MM.1S (cell line): ENCODE data around the gene RIC8A.
"Not testable (repeated sequence)": the region's sequence is repeated elsewhere in the genome, so short reads cannot be mapped to it uniquely, and the experiment has no call there.

Experiments used
- DNase-seq: peaks from one replicate; pipeline ENCODE4 v3.0.0-alpha.2; 2015
- H2AFZ ChIP-seq: fragments of 300-600 bp; sonication (generic); 2 replicates; pipeline ENCODE4 v1.6.0; 2016; ENCODE audit warnings: antibody characterized with exemption, low read length
- H3F3A ChIP-seq: fragments of 300-600 bp; sonication (generic); 2 replicates; pipeline ENCODE4 v1.6.1; 2016; ENCODE audit warnings: mild to moderate bottlenecking, antibody characterized with exemption, low read length, moderate library complexity, mixed read lengths; ENCODE audit not compliant: insufficient read depth
- H3K27ac ChIP-seq: fragments of 300-600 bp; sonication (generic); 2 replicates; pipeline ENCODE4 v1.5.1; 2016; ENCODE audit warnings: mild to moderate bottlenecking, low read length
- H3K27me3 ChIP-seq: fragments of 300-600 bp; sonication (generic); replicated peaks from 2 replicates; pipeline ENCODE4 v1.6.0; 2016; ENCODE audit warnings: low read length; ENCODE audit not compliant: insufficient read depth
- H3K36me3 ChIP-seq: fragments of 300-600 bp; sonication (generic); replicated peaks from 2 replicates; pipeline ENCODE4 v1.6.1; 2016; ENCODE audit warnings: mild to moderate bottlenecking, low read length, mixed read lengths; ENCODE audit not compliant: insufficient read depth
- H3K4me1 ChIP-seq: fragments of 300-600 bp; sonication (generic); 2 replicates; pipeline ENCODE4 v1.6.1; 2016; ENCODE audit warnings: low read length, mixed read lengths
- H3K4me2 ChIP-seq: fragments of 300-600 bp; sonication (generic); 2 replicates; pipeline ENCODE4 v1.6.0; 2016; ENCODE audit warnings: low read depth, low read length
- H3K4me3 ChIP-seq: fragments of 300-600 bp; sonication (generic); 2 replicates; pipeline ENCODE4 v1.5.1; 2016; ENCODE audit warnings: low read length, mixed read lengths
- H3K79me2 ChIP-seq: fragments of 300-600 bp; sonication (generic); 2 replicates; pipeline ENCODE4 v1.6.1; 2016; ENCODE audit warnings: mixed run types, low read length, mixed read lengths
- H3K9ac ChIP-seq: fragments of 300-600 bp; sonication (generic); 2 replicates; pipeline ENCODE4 v1.6.1; 2016; ENCODE audit warnings: low read length, mixed read lengths
- H3K9me2 ChIP-seq: fragments of 300-600 bp; sonication (generic); replicated peaks from 2 replicates; pipeline ENCODE4 v1.6.1; 2016; ENCODE audit warnings: mild to moderate bottlenecking, low read length, mixed read lengths; ENCODE audit not compliant: insufficient read depth
- H3K9me3 ChIP-seq: fragments of 300-600 bp; sonication (generic); replicated peaks from 2 replicates; pipeline ENCODE4 v1.6.1; 2016; ENCODE audit warnings: mild to moderate bottlenecking, low read length, mixed read lengths; ENCODE audit not compliant: insufficient read depth
- H4K20me1 ChIP-seq: fragments of 300-600 bp; sonication (generic); 2 replicates; pipeline ENCODE4 v1.6.1; 2016; ENCODE audit warnings: mild to moderate bottlenecking, low read length, moderate library complexity, mixed read lengths; ENCODE audit not compliant: insufficient read depth
- EZH2 ChIP-seq: fragments of 300-600 bp; sonication (generic); optimal IDR thresholded peaks from 2 replicates; pipeline ENCODE3; 2017; ENCODE audit warnings: low read depth, mild to moderate bottlenecking, antibody characterized with exemption, low read length, mixed read lengths
- EZH2phosphoT487 ChIP-seq: fragments of 300-600 bp; sonication (generic); IDR thresholded peaks from 2 replicates; pipeline ENCODE4 v1.6.1; 2018; ENCODE audit warnings: antibody characterized with exemption, low read length
- TF ChIP-seq, protein P1 (sequence below): fragments of 300-600 bp; sonication (generic); IDR thresholded peaks from 2 replicates; pipeline ENCODE4 v1.5.1; 2016; ENCODE audit warnings: antibody characterized with exemption, low read length, mixed read lengths

Gene RIC8A

DNA sequence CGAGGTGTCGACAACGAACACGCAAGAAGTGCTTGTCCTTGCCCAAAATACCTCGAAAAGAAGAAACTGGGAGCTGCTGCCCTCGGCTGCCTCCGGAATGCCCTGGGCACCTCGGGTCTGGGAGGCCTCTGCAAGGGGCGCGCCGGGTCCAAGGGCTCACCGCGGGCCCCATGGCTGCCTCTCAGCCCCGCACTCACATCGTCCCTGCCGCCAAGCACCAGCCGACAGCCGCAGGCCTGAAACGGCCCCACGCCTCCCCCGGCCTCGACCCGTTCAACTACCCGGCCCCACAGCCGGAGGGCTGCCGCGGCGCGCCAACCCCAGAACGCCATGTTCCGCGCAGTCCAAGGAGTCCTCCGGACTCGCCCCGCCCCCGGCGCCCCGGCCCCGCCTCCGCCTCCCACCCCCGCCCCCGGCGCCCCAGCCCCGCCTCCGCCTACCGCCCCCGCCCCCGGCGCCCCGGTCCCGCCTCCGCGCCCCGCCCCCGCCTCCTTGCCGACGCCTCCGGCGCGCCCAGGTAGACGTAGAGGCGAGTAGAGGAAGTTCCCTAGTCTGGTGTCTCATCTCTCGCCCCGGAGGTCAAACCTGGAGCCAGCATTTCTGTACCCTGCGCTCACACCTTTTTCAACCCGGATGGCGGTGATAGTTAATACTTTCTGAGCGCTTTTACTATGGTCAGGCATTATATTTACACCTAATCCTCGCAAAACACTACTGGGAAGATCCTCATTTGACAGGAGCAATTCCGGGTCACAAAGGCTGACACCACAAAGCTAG, 28.7 kb downstream of the RIC8A start, which contains the start of gene SIRT3:
Gene SIRT3 (minus strand): TSS at position 346 of the 777 bp plus-strand sequence. CDS start 14 bp downstream, at position 332.
- no peak for TF ChIP-seq EZH2phosphoT487
- TF ChIP-seq, protein P1, sequence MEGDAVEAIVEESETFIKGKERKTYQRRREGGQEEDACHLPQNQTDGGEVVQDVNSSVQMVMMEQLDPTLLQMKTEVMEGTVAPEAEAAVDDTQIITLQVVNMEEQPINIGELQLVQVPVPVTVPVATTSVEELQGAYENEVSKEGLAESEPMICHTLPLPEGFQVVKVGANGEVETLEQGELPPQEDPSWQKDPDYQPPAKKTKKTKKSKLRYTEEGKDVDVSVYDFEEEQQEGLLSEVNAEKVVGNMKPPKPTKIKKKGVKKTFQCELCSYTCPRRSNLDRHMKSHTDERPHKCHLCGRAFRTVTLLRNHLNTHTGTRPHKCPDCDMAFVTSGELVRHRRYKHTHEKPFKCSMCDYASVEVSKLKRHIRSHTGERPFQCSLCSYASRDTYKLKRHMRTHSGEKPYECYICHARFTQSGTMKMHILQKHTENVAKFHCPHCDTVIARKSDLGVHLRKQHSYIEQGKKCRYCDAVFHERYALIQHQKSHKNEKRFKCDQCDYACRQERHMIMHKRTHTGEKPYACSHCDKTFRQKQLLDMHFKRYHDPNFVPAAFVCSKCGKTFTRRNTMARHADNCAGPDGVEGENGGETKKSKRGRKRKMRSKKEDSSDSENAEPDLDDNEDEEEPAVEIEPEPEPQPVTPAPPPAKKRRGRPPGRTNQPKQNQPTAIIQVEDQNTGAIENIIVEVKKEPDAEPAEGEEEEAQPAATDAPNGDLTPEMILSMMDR = no peak
- no peak for TF ChIP-seq EZH2
- Histone ChIP-seq H3F3A (peaks cover 4% of the 10 kb centered on the region; the same call in 1 of the 2 replicates), H3K9me3 (no peaks in the 10 kb centered on the region), H3K27ac (peak within 1 kb of the TSS; percentile 92), H4K20me1 (no peaks in the 10 kb centered on the region), H3K9ac (peak within 1 kb of the TSS; percentile 93), H2AFZ (peak within 1 kb of the TSS; percentile 80), H3K9me2 (no peaks in the 10 kb centered on the region), H3K27me3 (no peaks in the 10 kb centered on the region), H3K4me1 (peaks cover 12% of the 10 kb centered on the region), H3K79me2 (peaks cover 41% of the 10 kb centered on the region), H3K4me3 (peak within 1 kb of the TSS; percentile 94), H3K4me2 (peak within 1 kb of the TSS; percentile 91), H3K36me3 (no peaks in the 10 kb centered on the region; the same call in 1 of the 2 replicates)
- peak; percentile 90 for DNase-seq

DNA sequence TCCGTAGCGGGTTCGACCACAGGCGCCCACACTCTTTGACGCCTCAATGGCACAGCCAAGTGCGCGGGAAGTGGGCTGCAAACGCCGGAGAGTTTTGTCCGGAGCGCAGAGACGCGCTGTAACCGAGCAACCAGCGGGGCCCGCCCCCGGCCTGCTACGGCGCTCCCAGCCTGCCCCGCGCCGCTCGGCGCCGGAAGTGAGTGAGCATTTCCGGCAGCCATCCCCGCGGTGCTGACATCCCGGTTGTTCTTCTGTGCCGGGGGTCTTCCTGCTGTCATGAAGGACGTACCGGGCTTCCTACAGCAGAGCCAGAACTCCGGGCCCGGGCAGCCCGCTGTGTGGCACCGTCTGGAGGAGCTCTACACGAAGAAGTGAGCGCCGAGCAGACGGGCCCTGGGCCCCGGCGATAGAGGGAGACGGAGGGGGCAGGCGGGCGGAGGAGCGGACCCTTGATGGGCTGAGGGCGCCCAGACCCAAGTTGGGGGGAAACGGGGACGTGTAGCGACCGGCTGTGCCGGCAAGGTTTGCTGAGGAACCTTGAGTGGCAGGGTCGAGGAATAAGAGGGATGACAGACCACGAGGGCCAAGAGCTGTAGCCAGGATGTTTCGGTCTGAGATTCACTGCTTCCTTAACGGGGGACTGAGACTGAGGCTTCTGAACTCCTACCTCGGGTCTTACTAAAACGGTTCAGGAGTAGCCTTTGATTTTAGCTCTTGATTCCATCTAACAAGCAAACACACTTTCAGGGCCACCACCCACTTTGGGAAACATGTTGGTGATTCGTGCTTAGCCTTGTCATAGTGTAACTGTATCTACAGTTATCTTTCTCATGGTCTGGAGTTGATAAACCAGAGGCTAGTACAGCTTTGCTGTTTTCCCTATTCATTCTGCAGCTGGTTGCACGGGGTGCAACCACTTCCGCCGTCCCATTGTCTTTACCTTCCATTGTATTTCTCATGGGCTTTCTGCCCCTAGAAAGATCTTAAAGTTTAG, 29.6 kb downstream of the RIC8A start, which contains the start of gene PSMD13:
Gene PSMD13 (plus strand): TSS at position 203 of the 994 bp plus-strand sequence. CDS start 74 bp downstream, at position 277.
- peak within 1 kb of the TSS; percentile 80 for H2AFZ ChIP-seq
- H3K79me2 ChIP-seq = peaks cover 50% of the 10 kb centered on the region
- peaks cover 2% of the 10 kb centered on the region; the same call in 1 of the 2 replicates for H3K36me3 ChIP-seq
- no peaks in the 10 kb centered on the region for H4K20me1 ChIP-seq
- DNase-seq = peak; percentile 86
- TF ChIP-seq EZH2 (no peak), EZH2phosphoT487 (no peak)
- TF ChIP-seq, protein P1 = no peak
- H3K4me1 ChIP-seq = peaks cover 12% of the 10 kb centered on the region
- peaks cover 4% of the 10 kb centered on the region; the same call in 1 of the 2 replicates for H3F3A ChIP-seq
- H3K27me3 ChIP-seq = no peaks in the 10 kb centered on the region
- H3K4me2 ChIP-seq = peak within 1 kb of the TSS; percentile 91
- H3K9me3 ChIP-seq = no peaks in the 10 kb centered on the region
- H3K9ac ChIP-seq = peak within 1 kb of the TSS; percentile 93
- peak within 1 kb of the TSS; percentile 92 for H3K27ac ChIP-seq
- no peaks in the 10 kb centered on the region for H3K9me2 ChIP-seq
- H3K4me3 ChIP-seq = peak within 1 kb of the TSS; percentile 94

DNA sequence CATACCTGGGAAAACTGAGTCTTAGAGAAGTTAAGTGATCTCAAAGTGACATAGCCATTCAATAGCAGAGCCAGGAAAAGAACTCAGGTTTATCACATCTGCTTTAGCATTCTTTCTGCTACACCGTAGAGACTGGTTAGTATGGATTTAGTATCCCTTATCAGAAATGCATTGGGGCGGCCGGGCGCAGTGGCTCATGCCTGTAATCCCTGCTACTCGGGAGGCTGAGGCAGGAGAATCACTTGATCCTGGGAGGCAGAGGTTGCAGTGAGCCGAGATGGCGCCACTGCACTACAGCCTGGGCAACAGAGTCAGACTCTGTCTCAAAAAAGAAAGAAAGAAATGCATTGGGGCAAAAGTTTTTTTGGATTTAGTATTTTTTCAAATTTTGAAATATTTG, 30.8 kb downstream of the RIC8A start:
- H2AFZ ChIP-seq, DNase-seq, H4K20me1 ChIP-seq, H3K27ac ChIP-seq, H3K9ac ChIP-seq, H3K36me3 ChIP-seq, H3K27me3 ChIP-seq, H3F3A ChIP-seq, H3K9me3 ChIP-seq, H3K9me2 ChIP-seq: not testable (repeated sequence)
- Histone ChIP-seq H3K79me2 (peaks cover 59% of the 10 kb centered on the region), H3K4me3 (peak overlapping the region; percentile 94; the same call in 1 of the 2 replicates), H3K4me2 (peak overlapping the region; percentile 91; the same call in 1 of the 2 replicates), H3K4me1 (peaks cover 12% of the 10 kb centered on the region)
